ENCODE measurements around the gene SPAG16.

SPAG16 gene

DNA sequence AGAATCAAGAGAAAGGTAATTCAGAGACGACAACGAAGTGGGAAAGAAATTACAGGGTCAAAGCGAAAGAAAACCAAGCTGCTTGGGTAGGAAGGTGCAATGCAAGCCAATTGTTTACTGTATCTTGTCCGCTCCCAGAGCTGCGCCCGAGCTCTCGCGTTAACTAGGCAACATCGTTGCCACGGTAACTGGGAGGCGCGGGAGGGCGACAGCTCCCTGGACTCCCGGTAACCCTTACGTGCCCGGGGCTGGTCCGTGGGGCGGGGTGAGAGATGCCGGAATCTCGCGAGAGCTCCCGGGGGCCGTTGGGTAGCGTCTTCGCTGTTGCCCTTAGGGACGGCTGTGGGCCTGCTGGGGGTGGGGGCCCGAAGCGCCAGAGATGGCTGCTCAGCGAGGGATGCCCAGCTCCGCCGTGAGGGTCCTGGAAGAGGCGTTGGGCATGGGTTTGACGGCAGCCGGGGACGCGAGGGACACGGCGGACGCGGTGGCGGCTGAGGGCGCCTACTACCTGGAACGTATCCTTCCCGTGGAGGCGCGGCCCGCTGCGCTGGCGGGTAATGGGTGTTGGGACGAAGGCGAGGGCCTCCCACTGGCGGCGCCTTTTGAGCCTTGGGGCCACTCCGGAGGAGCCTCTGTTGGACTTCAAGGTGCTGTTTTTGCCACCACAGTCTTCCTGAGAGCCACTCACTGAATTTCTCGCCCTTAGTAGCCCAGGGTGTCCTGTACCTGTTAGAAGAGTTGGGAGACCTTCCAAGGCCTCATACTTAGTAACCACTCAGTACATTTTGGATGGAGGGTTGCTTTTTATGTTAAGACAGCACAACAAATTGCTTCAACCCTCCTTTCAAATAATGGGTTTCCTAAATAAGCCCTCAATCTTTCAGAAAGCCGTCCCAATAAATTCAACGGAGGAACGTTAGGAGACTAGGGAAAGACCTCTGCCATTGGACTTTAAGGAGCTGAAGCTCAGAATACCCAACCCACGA lies at the start of gene SPAG16:
SPAG16 (plus strand) TSS at position 360 of the 986 bp plus-strand sequence.
- peak; percentile 87 for DNase-seq

DNA sequence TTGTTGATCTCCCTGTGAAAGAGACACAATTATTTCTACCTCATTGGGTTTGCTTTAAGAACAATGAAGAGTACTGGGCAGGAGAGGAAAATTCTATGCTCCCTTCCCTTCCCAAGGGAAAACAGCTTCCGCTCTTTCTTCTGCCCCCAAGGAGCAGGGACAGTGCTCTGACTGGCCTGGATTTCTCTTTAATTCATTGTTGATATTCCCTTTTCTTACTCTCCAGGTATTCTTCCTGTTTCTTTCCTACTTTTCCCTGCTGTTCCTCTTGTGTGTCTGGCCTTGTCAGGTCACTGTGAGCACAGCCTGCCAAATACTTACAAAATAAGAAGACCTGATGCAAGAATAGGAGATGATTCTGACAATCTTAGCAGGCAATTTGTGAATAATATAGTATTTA lies 49.6 kb upstream of the SPAG16 start:
- DNase-seq: no peak

DNA sequence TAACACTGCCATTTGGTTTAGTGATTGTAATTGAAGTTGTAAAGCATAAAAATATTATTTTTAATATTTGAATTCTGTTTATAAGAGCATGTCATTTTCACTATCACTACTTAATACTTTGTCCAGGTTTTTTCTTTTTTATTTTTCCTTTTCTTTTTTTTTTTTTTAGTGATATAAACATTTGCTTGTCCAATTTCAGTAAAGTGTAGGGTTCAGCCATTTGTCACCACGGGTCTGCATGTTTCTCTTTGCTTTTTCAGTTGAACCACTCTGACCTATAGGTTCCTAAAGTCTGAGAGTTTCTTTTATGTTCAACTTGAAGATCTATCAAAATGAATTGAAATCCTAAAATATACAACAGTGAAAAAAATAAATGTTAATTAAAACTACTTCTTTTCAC lies 48.5 kb upstream of the SPAG16 start:
- DNase-seq: no peak

DNA sequence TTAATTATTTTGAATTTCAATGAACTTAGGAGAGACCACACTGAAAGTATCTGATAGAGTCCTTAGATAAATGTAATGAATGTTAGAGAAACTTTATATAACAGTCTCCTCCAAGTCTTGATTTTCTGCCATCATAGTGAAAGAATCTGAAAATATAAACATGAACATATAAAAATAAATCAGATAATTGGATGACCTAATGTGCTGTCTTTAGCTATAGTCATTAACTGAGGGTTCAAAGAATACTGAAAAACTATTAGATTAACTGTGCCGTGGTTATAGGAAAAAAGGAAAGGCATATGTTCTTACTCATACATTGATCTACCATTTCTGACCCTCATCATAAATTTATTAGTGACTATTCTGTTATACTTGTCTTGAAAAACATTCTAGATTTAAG lies 47.0 kb upstream of the SPAG16 start:
- no peak for DNase-seq

DNA sequence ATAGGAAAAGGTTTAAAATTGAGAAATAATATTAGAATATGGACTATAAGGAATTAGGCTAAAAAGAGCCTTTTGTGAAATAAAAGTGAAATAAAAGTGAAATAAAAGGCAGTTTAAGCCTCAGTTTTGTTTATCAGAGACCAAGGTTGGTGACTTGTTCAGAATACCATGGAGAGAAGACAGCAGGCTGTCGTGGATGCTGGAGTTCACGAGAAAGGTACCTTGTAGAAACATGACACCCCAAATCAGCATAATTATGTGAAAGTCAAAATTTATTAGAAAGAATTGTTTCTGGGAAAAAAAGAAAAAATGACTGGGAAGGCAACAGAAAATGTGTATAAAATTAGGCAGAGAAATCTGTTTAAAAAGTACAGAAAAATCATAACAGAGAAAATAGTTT lies 46.5 kb upstream of the SPAG16 start:
- no peak for DNase-seq

DNA sequence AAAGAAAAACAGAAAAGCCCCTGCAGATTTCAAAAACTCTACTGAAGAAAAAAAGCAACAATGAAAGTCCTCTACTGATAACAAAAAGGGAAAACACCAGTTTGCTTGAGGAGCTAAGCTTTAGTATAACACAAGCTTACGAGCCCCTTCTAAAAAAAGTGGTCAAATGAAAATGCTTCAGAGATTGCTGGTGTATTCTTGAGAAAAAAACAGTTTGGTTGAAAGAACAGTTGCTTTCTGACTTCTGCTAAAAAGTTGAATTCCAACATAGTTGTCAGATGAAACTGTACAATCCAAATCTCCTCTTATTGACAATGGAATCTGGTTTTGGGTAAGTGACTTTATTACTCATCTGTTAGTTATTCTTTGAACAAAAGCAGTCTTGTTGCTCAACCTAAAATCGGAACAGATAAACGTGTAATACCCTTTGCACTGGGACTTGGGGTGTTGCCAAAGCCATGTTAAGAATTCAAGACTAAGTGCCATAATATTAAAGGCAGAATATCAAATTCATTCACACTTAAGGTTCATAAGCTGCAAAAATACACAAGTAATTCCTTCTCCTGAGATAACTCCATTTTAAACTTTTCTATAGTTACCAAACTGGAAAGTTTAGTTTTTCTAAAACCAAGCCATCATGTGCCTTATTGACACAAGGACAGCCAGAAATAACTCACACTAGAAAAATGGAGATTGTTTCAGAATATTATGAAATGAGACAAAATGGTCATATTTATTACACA lies 45.3 kb upstream of the SPAG16 start:
- DNase-seq: no peak

DNA sequence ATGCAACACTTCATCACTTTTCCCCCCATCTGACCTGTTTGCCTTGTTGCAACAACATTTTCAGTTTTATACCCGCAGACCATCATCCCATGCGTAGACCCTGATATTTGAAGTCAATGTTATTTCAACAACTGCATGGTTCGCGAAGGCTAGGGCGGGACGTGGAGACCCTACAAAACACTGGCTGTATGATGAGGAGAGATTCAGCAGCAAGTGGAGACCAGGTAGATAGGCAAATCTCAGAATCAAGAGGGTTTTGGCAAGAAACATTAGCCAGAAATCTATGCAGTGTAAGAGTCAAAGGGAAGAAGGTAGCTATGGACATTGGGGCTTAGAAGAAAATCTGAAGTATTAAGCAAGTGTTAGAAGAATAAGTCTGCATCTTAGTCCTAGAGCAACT lies 42.4 kb upstream of the SPAG16 start:
- DNase-seq: no peak

DNA sequence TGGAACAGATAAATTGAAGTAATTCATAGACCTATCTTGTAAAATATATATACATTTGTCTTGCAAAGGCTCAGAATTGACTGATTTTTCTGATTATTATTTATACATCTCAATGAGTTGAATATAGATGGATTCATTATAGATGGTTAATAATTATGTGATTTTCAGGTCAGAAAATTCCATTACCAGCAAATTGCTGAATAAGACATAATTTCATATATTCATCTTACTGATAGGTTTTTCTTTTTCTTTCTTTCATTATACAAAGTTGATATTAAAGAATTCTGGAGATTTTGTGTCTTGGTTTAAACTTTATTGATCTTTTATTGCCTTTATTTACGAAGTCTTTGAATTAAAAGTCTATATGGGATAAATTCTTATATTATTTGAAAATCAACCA lies 41.6 kb upstream of the SPAG16 start:
- no peak for DNase-seq

DNA sequence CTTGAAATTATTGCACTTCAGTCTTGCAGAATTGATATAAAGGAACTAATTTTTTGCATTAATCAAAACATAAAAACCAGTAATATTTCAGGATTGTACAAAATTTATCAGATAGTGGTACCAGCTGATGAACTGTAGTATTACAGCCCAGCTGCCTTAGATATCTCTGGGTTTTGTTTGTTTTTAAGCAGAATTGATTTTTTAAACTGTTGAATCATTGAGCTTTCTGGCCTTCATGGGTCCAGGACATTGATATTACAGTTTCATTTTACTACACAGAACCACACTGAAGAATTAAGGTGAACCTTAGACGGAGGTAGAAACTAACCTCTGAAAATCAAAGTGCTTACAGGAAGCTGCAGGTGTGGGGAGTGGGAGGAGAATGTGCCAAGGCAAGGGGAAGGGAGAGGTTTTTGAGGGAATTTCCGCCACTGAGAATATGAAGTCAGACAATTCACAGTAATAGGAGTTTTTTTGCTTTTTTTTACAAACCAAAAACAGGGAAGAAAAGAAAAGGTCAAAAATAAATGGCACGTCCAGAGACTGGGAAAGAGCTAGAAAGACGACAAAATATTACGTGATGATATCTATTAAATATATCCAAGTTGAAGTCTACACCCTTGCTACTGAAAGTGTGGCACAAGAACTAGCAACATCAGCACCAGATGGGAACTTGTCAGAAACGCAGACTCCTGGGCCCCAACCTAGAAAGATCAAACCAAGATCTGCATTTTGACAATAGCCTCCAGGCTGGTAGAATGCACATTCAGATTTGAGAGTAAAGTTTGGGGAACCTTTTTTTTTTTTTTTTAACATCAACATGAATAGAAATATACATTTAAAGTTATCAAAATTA lies 40.8 kb upstream of the SPAG16 start:
- DNase-seq: no peak

DNA sequence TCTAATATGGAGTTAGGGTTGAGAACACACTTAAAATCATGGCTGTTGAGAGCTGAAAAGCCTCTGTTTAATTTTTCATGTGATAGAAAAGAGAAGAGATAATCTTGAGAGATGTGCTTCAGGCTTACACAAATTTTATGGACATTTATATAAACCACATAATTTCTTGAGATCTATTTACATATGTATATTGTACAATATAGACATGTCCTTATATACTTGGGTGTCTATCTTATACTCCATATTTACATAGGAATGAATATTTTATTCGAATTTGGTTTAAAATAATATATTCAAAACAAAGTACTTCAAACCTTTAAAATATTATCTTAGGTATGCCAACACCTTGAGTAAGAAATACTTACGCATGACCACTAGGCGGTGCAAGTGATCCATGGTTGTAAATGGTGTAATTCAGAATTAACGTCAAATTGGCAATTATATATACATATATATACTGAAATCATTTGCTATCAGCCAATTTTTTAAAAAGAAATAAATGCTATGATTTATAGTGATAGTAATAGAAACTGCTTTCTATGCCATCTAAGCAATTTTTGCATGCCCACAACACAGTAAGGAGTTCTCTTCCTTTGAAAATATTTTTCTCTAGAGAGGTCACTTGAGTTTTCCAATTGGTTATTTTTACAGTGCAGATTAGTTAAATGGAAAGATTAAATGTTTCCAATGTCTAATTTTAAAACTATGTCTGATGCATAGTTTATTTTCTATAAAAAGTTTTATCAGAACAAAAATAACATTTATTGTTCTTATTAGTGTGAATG lies 37.6 kb upstream of the SPAG16 start:
- peak; percentile 4 for DNase-seq

DNA sequence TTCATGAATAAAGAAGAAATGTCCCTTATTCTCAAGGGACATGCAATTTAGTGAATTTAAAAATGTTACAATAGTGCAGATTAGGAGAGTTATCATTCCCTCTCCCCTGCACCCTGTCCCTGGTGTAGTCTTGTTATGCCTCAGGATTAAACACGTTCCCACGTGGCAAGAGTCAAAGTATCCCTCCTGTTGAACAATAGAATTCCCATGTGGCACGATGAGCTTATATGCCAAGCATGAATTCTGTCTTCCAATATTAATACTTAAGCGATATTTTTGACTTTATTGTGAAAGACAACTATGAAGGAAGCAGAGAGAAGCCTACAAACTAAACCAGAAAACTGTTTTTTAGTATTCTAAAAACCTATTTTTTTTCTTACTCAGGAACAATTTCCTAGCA lies 36.7 kb upstream of the SPAG16 start:
- no peak for DNase-seq

DNA sequence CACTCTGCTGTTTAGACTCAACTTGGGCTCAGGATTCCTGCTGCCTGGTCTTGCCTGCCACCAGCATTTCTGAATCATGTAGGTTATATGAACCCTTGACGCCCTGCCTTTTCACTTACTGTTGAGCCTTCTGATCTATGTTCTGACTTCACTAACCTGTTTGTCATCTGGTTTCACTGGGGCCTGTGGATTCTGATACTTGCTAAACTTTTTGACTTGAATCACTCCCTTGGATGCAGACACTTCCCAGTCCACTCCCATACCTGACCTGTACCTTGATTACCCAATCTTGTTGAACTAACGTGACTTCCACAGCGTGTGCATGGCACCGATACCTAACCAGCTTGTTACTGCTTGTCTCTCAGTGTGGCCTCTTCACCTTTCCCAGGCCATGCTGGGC lies 35.6 kb upstream of the SPAG16 start:
- DNase-seq: no peak

DNA sequence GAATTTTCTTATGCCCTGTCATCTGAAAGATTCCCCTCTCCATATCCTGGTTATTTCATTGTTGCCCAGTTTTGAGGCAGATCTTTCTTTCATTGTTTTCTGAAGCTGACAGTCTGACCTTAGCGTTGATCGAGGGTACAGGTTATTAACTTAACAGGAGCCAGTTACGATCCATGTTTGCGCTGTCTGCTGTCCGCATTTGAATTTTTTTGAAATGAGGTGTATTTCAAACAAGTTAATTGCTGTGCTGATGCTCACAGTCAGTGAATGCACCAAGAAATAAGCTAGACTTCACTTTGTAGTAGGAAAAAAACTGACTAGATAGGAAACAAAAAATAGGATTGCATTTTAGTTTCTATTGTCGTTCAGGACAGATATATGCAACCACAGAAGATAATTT lies 34.8 kb upstream of the SPAG16 start:
- DNase-seq: no peak

DNA sequence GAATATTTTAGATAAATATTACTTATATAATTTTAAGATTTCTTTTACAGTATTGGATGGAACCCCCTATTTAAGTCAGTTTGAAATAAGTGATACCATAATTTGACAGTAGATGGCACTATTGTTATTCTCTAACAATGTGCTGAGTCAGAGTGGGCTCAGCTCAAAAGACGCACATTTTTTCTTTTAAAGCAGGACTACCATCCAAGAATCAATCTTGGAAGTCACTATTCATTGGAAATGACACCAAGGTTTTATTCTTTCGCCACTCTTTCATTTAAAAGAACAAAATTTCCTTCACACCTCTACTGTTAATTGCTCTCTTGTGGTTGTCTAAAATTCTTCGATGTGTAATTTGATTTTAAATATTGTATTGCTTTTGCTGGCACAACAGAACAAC lies 32.6 kb upstream of the SPAG16 start:
- peak; percentile 33 for DNase-seq

DNA sequence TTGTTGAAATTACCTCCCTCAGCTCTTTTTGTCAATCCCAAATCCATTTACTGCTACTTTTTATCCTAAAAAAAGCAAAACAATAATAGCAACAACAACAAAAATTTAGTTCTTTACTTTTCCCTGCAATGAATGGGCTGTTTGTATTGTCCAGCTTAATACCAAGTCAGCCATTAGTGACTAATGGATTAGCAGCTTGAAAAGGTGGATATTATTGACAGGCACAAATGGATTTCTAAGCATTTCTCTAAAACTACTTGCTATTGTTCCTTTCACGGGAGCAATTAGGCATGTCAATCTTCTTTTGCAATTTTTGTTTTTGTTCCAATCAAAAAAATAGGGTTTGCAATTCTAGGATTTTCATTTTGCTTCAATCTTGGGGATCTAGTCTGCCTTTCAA lies 32.1 kb upstream of the SPAG16 start:
- no peak for DNase-seq

DNA sequence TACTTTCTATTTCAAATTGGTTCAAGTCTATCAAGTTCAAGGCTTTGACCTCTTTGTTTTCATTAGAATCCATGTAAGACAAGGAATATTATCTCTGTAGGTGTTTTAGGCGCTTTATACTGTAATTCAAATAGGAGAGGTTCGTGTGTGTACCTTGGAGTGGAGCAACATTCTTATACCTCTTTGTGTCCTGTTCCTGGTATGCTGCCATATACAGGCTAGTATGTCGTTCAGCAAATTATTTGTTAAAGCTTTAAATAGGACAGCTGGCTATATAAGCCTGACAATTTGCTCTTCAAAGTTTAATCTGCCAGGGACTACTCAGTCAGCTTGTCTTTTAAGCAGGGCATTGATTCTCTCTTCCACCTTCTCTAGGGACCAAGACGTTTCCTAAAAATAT lies 31.1 kb upstream of the SPAG16 start:
- no peak for DNase-seq

DNA sequence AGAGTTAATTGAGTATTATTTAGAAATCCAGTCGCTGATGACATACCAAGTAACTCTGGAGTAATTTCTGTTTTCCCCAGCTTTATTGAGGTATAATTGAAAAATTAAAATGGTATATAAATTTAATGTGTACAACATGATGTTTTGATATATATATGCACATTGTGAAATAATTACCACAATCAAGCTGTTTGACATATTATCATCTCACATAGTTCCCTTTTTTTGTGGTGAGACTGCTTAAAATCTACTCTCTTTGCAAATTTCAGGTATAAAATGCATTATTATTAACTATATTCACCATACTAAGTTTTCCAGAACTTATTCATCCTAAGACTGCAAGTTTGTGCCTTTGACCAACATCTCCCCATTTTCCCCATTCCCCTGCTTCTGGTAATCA lies 25.0 kb upstream of the SPAG16 start:
- no peak for DNase-seq

DNA sequence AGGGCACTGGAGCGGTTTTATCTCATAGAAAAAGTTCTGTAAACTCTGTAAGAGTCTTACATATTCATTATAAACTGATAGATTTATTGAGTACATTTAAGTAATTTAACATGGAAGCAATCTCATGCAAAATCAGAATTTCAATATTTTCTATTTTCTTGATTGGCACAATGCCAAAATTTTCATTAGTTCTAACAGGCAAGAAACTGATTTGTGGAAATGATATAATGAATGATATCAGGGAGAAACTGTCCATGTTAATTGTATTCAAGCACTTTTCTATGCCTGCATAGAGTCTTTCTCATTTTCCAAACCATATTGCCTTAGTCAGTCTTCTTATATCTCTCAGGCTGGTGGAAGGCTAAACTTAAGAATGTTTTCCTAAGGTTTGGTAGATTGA lies 23.0 kb upstream of the SPAG16 start:
- no peak for DNase-seq

DNA sequence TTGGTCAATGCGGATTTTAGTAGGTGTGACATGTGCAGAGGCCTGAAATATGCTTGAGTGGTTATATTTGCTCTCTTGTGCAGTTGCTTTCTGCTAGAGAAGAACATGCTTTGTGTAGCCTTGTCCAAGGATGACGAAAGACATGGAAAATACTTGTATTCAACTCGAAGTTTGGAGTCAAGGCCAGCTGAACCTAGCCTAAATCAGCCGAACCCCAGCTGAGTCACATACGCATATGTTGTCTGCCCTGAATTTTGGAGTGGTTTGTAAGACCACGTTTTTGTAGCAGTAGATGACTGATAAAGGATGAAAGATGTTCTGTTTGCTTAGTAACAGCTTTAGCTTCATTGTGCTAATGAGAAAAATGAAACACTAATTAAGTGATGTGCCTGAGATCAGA lies 22.5 kb upstream of the SPAG16 start:
- DNase-seq: no peak

DNA sequence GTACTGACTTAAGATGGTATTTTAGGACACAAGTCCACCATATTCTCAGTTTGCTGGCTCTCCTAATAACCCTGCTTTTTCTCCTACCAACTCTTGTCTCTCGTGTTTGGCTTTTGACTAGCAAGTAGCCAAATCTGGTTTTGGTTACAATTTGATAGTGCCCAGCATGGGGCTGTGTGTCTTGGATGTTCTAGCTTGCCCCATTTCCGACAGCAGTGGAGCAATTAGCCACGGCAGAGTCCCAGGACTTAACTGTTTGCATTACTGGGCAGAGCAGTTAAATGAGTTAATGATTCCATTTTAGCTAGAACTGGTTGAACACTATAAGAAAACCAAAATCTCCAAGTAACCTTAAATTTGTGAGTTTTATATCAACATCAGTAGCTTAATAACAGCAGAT lies 18.6 kb upstream of the SPAG16 start:
- no peak for DNase-seq

DNA sequence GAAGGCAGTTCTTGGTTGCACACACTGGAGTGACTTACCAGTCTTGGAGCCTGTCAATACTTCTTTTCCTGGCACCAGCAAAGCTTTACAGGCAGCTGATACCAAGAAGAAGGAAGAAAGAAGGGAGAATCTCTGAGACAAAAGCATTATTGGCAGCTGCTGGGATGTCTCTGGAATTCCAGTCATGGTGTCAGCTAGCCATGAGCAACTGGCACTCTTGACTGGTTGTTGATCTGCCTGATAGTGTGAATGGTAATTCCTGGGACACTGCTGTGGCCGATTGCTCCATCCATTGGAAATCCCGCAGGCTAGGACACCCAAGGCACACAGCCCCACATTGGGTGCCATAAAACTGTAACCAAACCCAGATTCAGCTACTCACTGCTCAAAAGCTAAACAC lies 17.8 kb upstream of the SPAG16 start:
- no peak for DNase-seq

DNA sequence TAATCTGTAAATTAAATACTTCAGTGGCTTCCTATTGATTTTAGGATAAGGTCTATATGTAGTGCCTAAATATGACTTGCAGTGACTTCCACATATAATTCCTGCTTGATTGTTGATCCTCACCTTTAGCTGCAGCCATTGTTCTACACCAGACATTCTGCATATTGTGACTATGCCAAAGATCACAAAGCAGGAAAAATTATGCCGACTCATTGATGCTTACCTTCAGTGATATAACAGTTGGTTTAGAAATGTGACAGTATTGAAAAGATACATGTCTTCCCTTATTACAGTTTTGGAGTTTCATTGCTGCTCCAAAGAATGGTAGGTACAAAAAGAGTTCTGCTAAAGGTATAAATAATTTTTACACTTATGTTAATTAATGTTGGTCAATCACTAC lies 12.3 kb upstream of the SPAG16 start:
- no peak for DNase-seq

DNA sequence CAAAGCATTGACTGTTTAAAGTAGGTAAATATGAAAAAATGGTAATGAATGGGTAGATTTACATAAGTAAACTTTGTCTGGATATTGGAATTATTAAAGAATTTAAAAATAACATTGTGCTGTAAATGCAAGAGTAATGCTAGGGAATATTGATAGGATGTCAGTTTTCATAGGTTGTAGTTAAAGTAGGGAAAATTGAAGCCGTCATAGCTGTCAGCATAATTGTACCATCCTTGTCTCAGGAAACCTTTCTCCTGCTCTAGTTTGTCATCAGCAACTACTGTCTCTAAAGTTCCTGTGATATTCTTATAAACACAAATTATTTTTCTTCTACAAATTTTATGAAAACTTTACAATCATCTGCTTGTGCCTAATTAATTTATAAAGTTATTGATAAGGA lies 10.1 kb upstream of the SPAG16 start:
- no peak for DNase-seq
